HCT116 (cell line): ENCODE measurements around the gene UBXN10.

Experiments
- CBX3 ChIP-seq: IDR thresholded peaks from 2 replicates; pipeline ENCODE4 v1.6.1; 2012; ENCODE audit warnings: low read depth
- CTCF ChIP-seq, 3 experiments: fragments of 200-600 bp in 1 of 3; sonication (generic) in 1 of 3; IDR thresholded peaks in 2 of 3; conservative IDR thresholded peaks in 1 of 3; 2 replicates each; pipeline ENCODE4 v1.5.1; 2012 to 2017; ENCODE audit warnings: low read depth in 2 of 3, low read length in 2 of 3, antibody characterized with exemption in 1 of 3, borderline replicate concordance in 1 of 3, control low read depth in 1 of 3, mild to moderate bottlenecking in 1 of 3, mixed read lengths in 1 of 3, mixed run types in 1 of 3, moderate library complexity in 1 of 3; ENCODE audit not compliant: insufficient read depth in 1 of 3
- EZH2 ChIP-seq: fragments of 200-600 bp; sonication (generic); IDR thresholded peaks from 2 replicates; pipeline ENCODE4 v1.6.1; 2017; ENCODE audit warnings: antibody characterized with exemption, mixed run types
- EZH2phosphoT487 ChIP-seq: fragments of 200-600 bp; IDR thresholded peaks from 2 replicates; pipeline ENCODE4 v1.6.1; 2018; ENCODE audit warnings: antibody characterized with exemption, borderline replicate concordance
- MAX ChIP-seq: IDR thresholded peaks from 2 replicates; pipeline ENCODE4 v1.6.1; 2012
- POLR2A ChIP-seq: IDR thresholded peaks from 2 replicates; pipeline ENCODE4 v1.7.0; 2011; ENCODE audit warnings: borderline replicate concordance; ENCODE audit not compliant: insufficient read depth, insufficient read length; ENCODE audit errors: extremely low read depth
- POLR2AphosphoS5 ChIP-seq: IDR thresholded peaks from 2 replicates; pipeline ENCODE4 v1.6.1; 2011; ENCODE audit warnings: mild to moderate bottlenecking, low read depth, low read length, moderate library complexity
- RAD21 ChIP-seq: IDR thresholded peaks from 2 replicates; pipeline ENCODE4 v1.6.1; 2012; ENCODE audit warnings: low read depth, mild to moderate bottlenecking
- REST ChIP-seq: IDR thresholded peaks from 2 replicates; pipeline ENCODE4 v1.6.1; 2012; ENCODE audit warnings: low read depth
- SIN3A ChIP-seq: IDR thresholded peaks from 2 replicates; pipeline ENCODE4 v1.6.1; 2012; ENCODE audit warnings: low read depth
- SRF ChIP-seq: IDR thresholded peaks from 2 replicates; pipeline ENCODE4 v1.6.1; 2012; ENCODE audit warnings: low read depth
- YY1 ChIP-seq: IDR thresholded peaks from 2 replicates; pipeline ENCODE4 v1.6.1; 2011; ENCODE audit warnings: low read length, low read depth, moderate library complexity, mild to moderate bottlenecking; ENCODE audit not compliant: insufficient replicate concordance; ENCODE audit errors: extremely low read depth
- ZNF274 ChIP-seq: fragments of 200-500 bp; sonication (Bioruptor generic); IDR thresholded peaks from 2 replicates; pipeline ENCODE4 v1.6.1; 2014; ENCODE audit warnings: mild to moderate bottlenecking, low read depth, low read length, inconsistent platforms

GRCh38 chr1:20220036-20220435 lies 34.1 kb downstream of the UBXN10 start:
- TF ChIP-seq CTCF (IDR thresholded peaks at IDR 0.05 in 2 of 3, conservative IDR thresholded peaks at IDR 0.05 in 1 of 3; ENCODE audit: borderline replicate concordance in 1 of 3, insufficient read depth in 1 of 3, low read depth in 2 of 3, low read length in 2 of 3) (no peak), POLR2A (no peak), CBX3 (no peak), MAX (no peak), SRF (no peak), EZH2phosphoT487 (no peak), YY1 (no peak), POLR2AphosphoS5 (no peak), EZH2 (no peak), ZNF274 (no peak), REST (no peak), SIN3A (no peak), RAD21 (no peak)
